OCI-LY3 (cell line): Measurements from ENCODE around the gene WWP2.

Experiments used
- CTCF ChIP-seq: fragments of 200-600, 300-600 bp; sonication (generic); IDR thresholded peaks from 2 replicates; pipeline ENCODE4 v1.5.1; 2014; ENCODE audit warnings: antibody characterized with exemption, low read length, low read depth
- EZH2phosphoT487 ChIP-seq: fragments of 200-600 bp; shearing (Covaris generic); IDR thresholded peaks from 2 replicates; pipeline ENCODE4 v1.6.1; 2018; ENCODE audit warnings: antibody characterized with exemption, mixed run types, low read depth

GRCh38 chr16:69935278-69935711, 173.2 kb downstream of the WWP2 start:
- no peak for TF ChIP-seq CTCF
- TF ChIP-seq EZH2phosphoT487, result no peak
